ENCODE results near the gene FAM120C. TPM values are rescaled to one million over a fixed set of nuclear protein-coding genes. Genes with fewer than 3 reads are reported as not detected.
A peak's percentile ranks its signal among the peaks of the same experiment; 100 is the strongest.

Gene FAM120C
- total and polyA plus RNA-seq, 10 donors, result 3.8 to 15.7 (median 8.3) TPM

- no peaks in the 10 kb centered on the region for H3K27me3 ChIP-seq (replicated peaks in 1 of 7)
- H3K4me1 ChIP-seq, result no peaks in the 10 kb centered on the region
- no peak overlapping the region for H3K4me3 ChIP-seq
- H3K27ac ChIP-seq, result no peak overlapping the region
- 76 to 89% (median 80%) methylated on average over 3 of the region's 3 CpGs for WGBS, 5 donors
- DNase-seq, result no peak
- H3K36me3 ChIP-seq, result no peaks in the 10 kb centered on the region
- TF ChIP-seq POLR2AphosphoS5 (IDR thresholded peaks at IDR 0.05) (no peak), POLR2A (IDR thresholded peaks at IDR 0.05) (no peak)
- no peaks in the 10 kb centered on the region for H3K9me3 ChIP-seq
- intact Hi-C loops (cut with DNase I; ENCODE audit: low total_unique reads), result no loop called here
Observed at GRCh38 chrX:54064564-54064963, 118.5 kb downstream of the FAM120C start.

- Histone ChIP-seq H3K4me1 (no peaks in the 10 kb centered on the region), H3K36me3 (no peaks in the 10 kb centered on the region), H3K4me3 (no peak overlapping the region), H3K9me3 (no peaks in the 10 kb centered on the region), H3K27me3 (replicated peaks in 1 of 7) (no peaks in the 10 kb centered on the region), H3K27ac (no peak overlapping the region)
- DNase-seq, result no peak
- intact Hi-C loops (cut with DNase I; ENCODE audit: low total_unique reads), result no loop called here
- TF ChIP-seq CTCF (IDR thresholded peaks at IDR 0.05 in 8 of 11, conservative IDR thresholded peaks at IDR 0.05 in 3 of 11) (no peak), POLR2A (IDR thresholded peaks at IDR 0.05) (no peak), POLR2AphosphoS5 (IDR thresholded peaks at IDR 0.05) (no peak)
- 70 to 93% (median 84%) methylated on average over 2 of the region's 2 CpGs for WGBS, 5 donors
Observed at GRCh38 chrX:54063361-54063760, 119.7 kb downstream of the FAM120C start.

GRCh38 chrX:54049801-54050200 lies 133.3 kb downstream of the FAM120C start:
- intact Hi-C loops (cut with DNase I; ENCODE audit: low total_unique reads), result loop anchor here (10.0 kb wide), 2 partner anchors 135 to 485 kb away; partner anchors contain the start of genes FAM120C and GNL3L
- Histone ChIP-seq H3K9me3 (peaks cover 0 to 7% (median 0%) of the 10 kb centered on the region in 8 donors), H3K4me3 (no peak overlapping the region), H3K4me1 (peaks cover 0 to 8% (median 6%) of the 10 kb centered on the region in 6 donors), H3K36me3 (no peaks in the 10 kb centered on the region), H3K27ac (no peak overlapping the region), H3K27me3 (replicated peaks in 1 of 7) (no peaks in the 10 kb centered on the region)
- no peak for TF ChIP-seq POLR2A (IDR thresholded peaks at IDR 0.05)
- no peak for TF ChIP-seq CTCF (IDR thresholded peaks at IDR 0.05 in 8 of 11, conservative IDR thresholded peaks at IDR 0.05 in 3 of 11)
- no peak for TF ChIP-seq POLR2AphosphoS5 (IDR thresholded peaks at IDR 0.05)
- no peak for DNase-seq
- 33 to 55% (median 37%) methylated on average over 3 of the region's 3 CpGs for WGBS, 5 donors

- Histone ChIP-seq H3K9me3 (peaks cover 0 to 6% (median 0%) of the 10 kb centered on the region in 8 donors), H3K4me3 (no peak overlapping the region), H3K27me3 (replicated peaks in 1 of 7) (no peaks in the 10 kb centered on the region), H3K27ac (no peak overlapping the region), H3K4me1 (peaks cover 0 to 8% (median 6%) of the 10 kb centered on the region in 6 donors), H3K36me3 (no peaks in the 10 kb centered on the region)
- no peak for DNase-seq
- intact Hi-C loops (cut with DNase I; ENCODE audit: low total_unique reads), result loop anchor here (10.0 kb wide), 2 partner anchors 136 to 486 kb away; partner anchors contain the start of genes FAM120C and GNL3L
- no peak for TF ChIP-seq POLR2AphosphoS5 (IDR thresholded peaks at IDR 0.05)
- 75 to 100% (median 87%) methylated on average over 1 of the region's 1 CpG for WGBS, 5 donors
Observed at GRCh38 chrX:54048412-54048811, 134.6 kb downstream of the FAM120C start.

GRCh38 chrX:54045563-54046228 lies 137.4 kb downstream of the FAM120C start:
- Histone ChIP-seq H3K4me1 (peaks cover 0 to 23% (median 9%) of the 10 kb centered on the region in 6 donors), H3K27ac (peak overlapping the region in 6 of 8 donors; percentile 94 to 98 (median 96)), H3K9me3 (no peaks in the 10 kb centered on the region), H3K27me3 (replicated peaks in 1 of 7) (no peaks in the 10 kb centered on the region), H3K4me3 (peak overlapping the region in 1 of 8 donors; percentile 63), H3K36me3 (peaks cover 0 to 13% (median 4%) of the 10 kb centered on the region in 6 donors)
- DNase-seq, result no peak
- TF ChIP-seq POLR2A (IDR thresholded peaks at IDR 0.05), result no peak
- 82 to 94% (median 86%) methylated on average over 12 of the region's 12 CpGs for WGBS, 5 donors
- intact Hi-C loops (cut with DNase I; ENCODE audit: low total_unique reads), result loop anchor here (10.0 kb wide), 2 partner anchors 139 to 489 kb away; partner anchors contain the start of genes FAM120C and GNL3L

Measured in spleen (tissue), 11 donors.